Effector CD4-positive, alpha-beta T cell (primary cell): ENCODE results near the gene PRX.

Source experiments
- DNase-seq: peaks from one replicate; pipeline ENCODE4 v3.0.0-alpha.2; 2020

PRX gene

DNA sequence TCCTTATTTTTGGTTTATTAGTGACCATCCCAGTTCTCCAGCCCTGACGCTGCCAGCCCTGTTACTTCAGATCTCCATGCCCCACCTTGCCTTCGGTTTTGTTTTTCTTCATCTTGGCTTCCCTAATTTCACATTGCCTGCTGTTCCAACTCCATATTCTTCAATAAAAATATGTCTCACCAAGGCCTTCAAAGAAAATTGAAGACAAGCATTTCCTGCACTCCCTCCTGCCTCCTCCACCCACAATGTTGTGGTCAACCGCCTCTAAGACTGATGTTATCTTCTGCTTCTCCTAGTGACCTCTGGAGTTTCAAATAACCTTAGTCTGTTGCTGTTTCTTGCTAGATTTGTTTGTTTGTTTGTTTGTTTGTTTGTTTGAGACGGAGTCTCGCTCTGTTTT, 50.1 kb downstream of the PRX start:
- no peak for DNase-seq

GRCh38 chr19:40362160-40362559, 51.0 kb downstream of the PRX start:
- no peak for DNase-seq

GRCh38 chr19:40360708-40361241, 52.4 kb downstream of the PRX start:
- no peak for DNase-seq

- DNase-seq: no peak
These were observed 53.0 kb downstream of the PRX start for GRCh38 chr19:40360020-40360707.

GRCh38 chr19:40358773-40359172, 54.4 kb downstream of the PRX start:
- no peak for DNase-seq

GRCh38 chr19:40357640-40358039, 55.5 kb downstream of the PRX start:
- no peak for DNase-seq

DNA sequence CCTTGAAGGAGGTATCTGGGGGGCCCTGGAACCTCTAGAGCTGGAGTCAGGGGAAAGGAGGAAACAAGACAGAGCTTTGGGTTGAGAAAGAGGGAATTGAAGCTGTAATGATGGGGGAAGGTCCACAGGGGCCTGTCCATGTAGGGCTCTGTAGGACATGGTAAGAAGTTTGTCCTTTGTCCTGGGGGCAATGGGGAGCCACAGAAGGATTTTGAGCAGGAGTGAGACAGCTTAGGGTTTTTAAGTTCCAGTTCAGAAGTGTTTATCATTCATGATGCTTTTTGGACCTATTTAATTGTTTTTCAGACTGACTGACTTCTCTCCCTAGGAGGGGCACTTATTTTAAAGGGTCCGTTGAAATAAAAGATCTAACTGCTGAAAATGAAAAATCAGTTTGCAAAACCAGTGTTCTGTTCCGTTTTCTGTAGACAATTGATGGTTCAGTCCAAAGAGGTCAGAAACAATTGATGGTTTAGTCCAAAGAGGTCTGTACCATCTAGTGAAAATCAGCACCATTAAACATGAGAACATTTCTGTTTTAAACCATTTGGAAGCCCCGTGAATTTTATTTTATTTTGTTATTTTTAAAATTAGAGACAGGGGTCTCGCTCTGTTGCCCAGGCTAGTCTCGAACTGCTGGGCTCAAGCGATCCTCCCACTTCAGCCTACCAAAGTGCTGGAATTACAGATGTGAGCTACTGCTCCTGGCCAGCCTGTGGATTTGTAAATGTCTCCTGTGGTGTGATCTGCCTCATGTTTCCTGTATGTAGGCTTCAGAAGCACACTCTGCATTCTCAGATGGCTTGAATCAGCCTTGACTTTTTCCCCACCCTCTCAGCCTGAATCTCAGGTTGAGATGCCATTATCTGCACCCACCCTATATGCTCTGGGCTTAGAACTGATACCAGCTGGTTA, 56.2 kb downstream of the PRX start:
- DNase-seq: no peak

- no peak for DNase-seq
These were observed 57.0 kb downstream of the PRX start for GRCh38 chr19:40355975-40356680.

- no peak for DNase-seq
These were observed 64.1 kb downstream of the PRX start for GRCh38 chr19:40348961-40349507.

- DNase-seq: peak; percentile 99
These were observed 64.9 kb downstream of the PRX start, which contains the start of the genes C19orf47 and PLD3 for GRCh38 chr19:40348125-40348913. TSS of gene C19orf47 (minus strand) at chr19:40348397. CDS start at chr19:40341857, 6,540 bp downstream. TSS of gene PLD3 (plus strand) at chr19:40348695. CDS start at chr19:40366484, 17,789 bp downstream.

- no peak for DNase-seq
These were observed 68.8 kb downstream of the PRX start for GRCh38 chr19:40344422-40344821.
